Lower leg skin (tissue), 4 donors: Measurements from ENCODE around the gene MTMR12. TPM values are rescaled to one million over a fixed set of nuclear protein-coding genes. Genes with fewer than 3 reads are reported as not detected.

Experiments
- DNase-seq, 2 donors: peaks; one replicate each; pipeline ENCODE4 v3.0.0-alpha.2; 2019; ENCODE audit warnings: low spot score in 2 of 2
- H3K4me3 ChIP-seq: fragments of 200-600 bp; sonication (generic); 2 replicates; pipeline ENCODE4 v1.5.1; 2017; ENCODE audit warnings: mild to moderate bottlenecking, low read depth; ENCODE audit not compliant: poor library complexity, severe bottlenecking
- POLR2A ChIP-seq, 2 donors: fragments of 450-650 bp; IDR thresholded peaks; one replicate each; pipeline ENCODE4 v1.6.1; 2016 to 2017; ENCODE audit warnings: antibody characterized with exemption in 2 of 2, mild to moderate bottlenecking in 1 of 2, moderate library complexity in 1 of 2
- WGBS, 2 donors: methylation state at CpG; one replicate each; pipeline ENCODE4 v1.1.5; 2018; 5-methylcytosine and 5-hydroxymethylcytosine counted together
- intact Hi-C: fragments of 100-400 bp; cut with DNase I; formaldehyde crosslinking; loops from one replicate; pipeline ENCODE4 v1.15.0; 2023; ENCODE audit warnings: low total_unique reads
- total RNA-seq, 4 donors: library from RNA; depleted of rRNA; stranded (reverse); fragments of >200 nt; gene quantifications; one replicate each; pipeline ENCODE4 v1.1.0, GENCODE V29; 2016
- TF ChIP-seq, protein P1 (sequence below), 3 donors: fragments of 450-650 bp; IDR thresholded peaks; one replicate each; pipeline ENCODE4 v1.5.1; 2016; ENCODE audit warnings: antibody characterized with exemption in 3 of 3, mild to moderate bottlenecking in 3 of 3, moderate library complexity in 2 of 3

The MTMR12 gene
- total RNA-seq, 4 donors from 2014 or later, result 23.1 to 36.2 (median 33.4) TPM

DNA sequence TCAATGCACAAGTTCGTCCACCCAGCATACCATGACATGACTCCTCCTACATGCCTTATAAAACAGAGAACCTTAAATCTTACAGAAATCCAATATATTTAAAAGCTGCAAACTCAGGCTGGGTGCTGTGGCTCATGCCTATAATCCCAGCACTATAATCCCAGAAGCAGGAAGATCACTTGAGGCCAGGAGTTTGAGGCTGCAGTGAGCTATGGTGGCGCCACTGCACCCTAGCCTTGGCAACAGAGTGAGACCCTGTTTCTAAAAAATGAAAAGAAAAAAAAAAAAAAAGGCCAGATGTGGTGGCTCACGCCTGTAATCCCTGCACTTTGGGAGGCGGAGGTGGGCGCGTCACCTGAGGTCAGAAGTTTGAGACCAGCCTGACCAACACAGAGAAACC lies 68.7 kb downstream of the MTMR12 start:
- 94 to 95% methylated on average over 6 of the region's 6 CpGs for WGBS, 2 donors

GRCh38 chr5:32241034-32241783 lies 71.5 kb downstream of the MTMR12 start:
- TF ChIP-seq, protein P1, sequence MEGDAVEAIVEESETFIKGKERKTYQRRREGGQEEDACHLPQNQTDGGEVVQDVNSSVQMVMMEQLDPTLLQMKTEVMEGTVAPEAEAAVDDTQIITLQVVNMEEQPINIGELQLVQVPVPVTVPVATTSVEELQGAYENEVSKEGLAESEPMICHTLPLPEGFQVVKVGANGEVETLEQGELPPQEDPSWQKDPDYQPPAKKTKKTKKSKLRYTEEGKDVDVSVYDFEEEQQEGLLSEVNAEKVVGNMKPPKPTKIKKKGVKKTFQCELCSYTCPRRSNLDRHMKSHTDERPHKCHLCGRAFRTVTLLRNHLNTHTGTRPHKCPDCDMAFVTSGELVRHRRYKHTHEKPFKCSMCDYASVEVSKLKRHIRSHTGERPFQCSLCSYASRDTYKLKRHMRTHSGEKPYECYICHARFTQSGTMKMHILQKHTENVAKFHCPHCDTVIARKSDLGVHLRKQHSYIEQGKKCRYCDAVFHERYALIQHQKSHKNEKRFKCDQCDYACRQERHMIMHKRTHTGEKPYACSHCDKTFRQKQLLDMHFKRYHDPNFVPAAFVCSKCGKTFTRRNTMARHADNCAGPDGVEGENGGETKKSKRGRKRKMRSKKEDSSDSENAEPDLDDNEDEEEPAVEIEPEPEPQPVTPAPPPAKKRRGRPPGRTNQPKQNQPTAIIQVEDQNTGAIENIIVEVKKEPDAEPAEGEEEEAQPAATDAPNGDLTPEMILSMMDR (IDR thresholded peaks at IDR 0.05), result no peak
- no peak for TF ChIP-seq POLR2A (IDR thresholded peaks at IDR 0.05)
- no peak for DNase-seq
- no peak overlapping the region for H3K4me3 ChIP-seq
- intact Hi-C loops, result no loop called here
- whole genome bisulfite sequencing, 2 donors, result 88 to 92% methylated on average over 7 of the region's 7 CpGs

More for the DNA sequence above, 68.7 kb downstream of the MTMR12 start:
- DNase-seq, result no peak
- intact Hi-C loops, result no loop called here
- no peak overlapping the region for H3K4me3 ChIP-seq
- TF ChIP-seq, protein P1 (IDR thresholded peaks at IDR 0.05), result no peak

GRCh38 chr5:32239385-32239784 lies 73.4 kb downstream of the MTMR12 start:
- TF ChIP-seq, protein P1 (IDR thresholded peaks at IDR 0.05), result no peak
- TF ChIP-seq POLR2A (IDR thresholded peaks at IDR 0.05), result no peak
- DNase-seq, result no peak
- intact Hi-C loops, result loop anchor here (10.0 kb wide), 2 partner anchors 95 to 375 kb away; no protein-coding TSS in a partner anchor
- 63 to 65% methylated on average over 5 of the region's 5 CpGs for WGBS, 2 donors
- no peak overlapping the region for H3K4me3 ChIP-seq

- intact Hi-C loops, result loop anchor here (10.0 kb wide), 2 partner anchors 101 to 381 kb away; no protein-coding TSS in a partner anchor
- TF ChIP-seq, protein P1 (IDR thresholded peaks at IDR 0.05), result no peak
- TF ChIP-seq POLR2A (IDR thresholded peaks at IDR 0.05), result no peak
- WGBS, 2 donors, result 69 to 70% methylated on average over 10 of the region's 10 CpGs
- H3K4me3 ChIP-seq, result no peak overlapping the region
- no peak for DNase-seq
Observed at GRCh38 chr5:32233696-32234447, 78.9 kb downstream of the MTMR12 start.

GRCh38 chr5:32233220-32233695 lies 79.5 kb downstream of the MTMR12 start:
- intact Hi-C loops, result loop anchor here (10.0 kb wide), 2 partner anchors 102 to 382 kb away; no protein-coding TSS in a partner anchor
- H3K4me3 ChIP-seq, result no peak overlapping the region
- no peak for DNase-seq
- 73 to 82% methylated on average over 3 of the region's 3 CpGs for WGBS, 2 donors
- TF ChIP-seq, protein P1 (IDR thresholded peaks at IDR 0.05), result no peak
- no peak for TF ChIP-seq POLR2A (IDR thresholded peaks at IDR 0.05)
